Endothelial cell of umbilical vein (primary cell): Measurements from ENCODE around the gene CDH22.

Experiments used
- EZH2 ChIP-seq: IDR thresholded peaks from 2 replicates; pipeline ENCODE4 v1.6.1; 2012; ENCODE audit warnings: borderline replicate concordance, low read depth, mild to moderate bottlenecking, moderate library complexity, low read length, inconsistent platforms; ENCODE audit not compliant: severe bottlenecking
- FOS ChIP-seq: IDR thresholded peaks from 2 replicates; pipeline ENCODE4 v1.6.1; 2011; ENCODE audit warnings: mild to moderate bottlenecking, low read length, moderate library complexity, borderline replicate concordance; ENCODE audit not compliant: insufficient read depth
- GATA2 ChIP-seq: IDR thresholded peaks from 2 replicates; pipeline ENCODE4 v1.7.0; 2011; ENCODE audit warnings: low read depth, mild to moderate bottlenecking, moderate library complexity, mixed read lengths, low read length; ENCODE audit not compliant: insufficient read length, insufficient read depth
- MYC ChIP-seq: IDR thresholded peaks from one replicate; pipeline ENCODE4 v1.6.1; 2011; ENCODE audit warnings: mild to moderate bottlenecking, low read depth, low read length
- POLR2A ChIP-seq: IDR thresholded peaks from 2 replicates; pipeline ENCODE4 v1.6.1; 2012; ENCODE audit warnings: low read depth, mild to moderate bottlenecking, control low read depth, low read length
- POLR2AphosphoS5 ChIP-seq: IDR thresholded peaks from 2 replicates; pipeline ENCODE4 v1.6.1; 2012; ENCODE audit warnings: low read depth, mild to moderate bottlenecking, control low read depth, low read length, moderate library complexity; ENCODE audit not compliant: insufficient read depth
- TF ChIP-seq, protein P1 (sequence below), 2 donors: IDR thresholded peaks; 1 replicate in 1 of 2; 2 replicates in 1 of 2; pipeline ENCODE4 v1.5.1; 2011; ENCODE audit warnings: low read length in 2 of 2, mild to moderate bottlenecking in 2 of 2, moderate library complexity in 2 of 2, control low read depth in 1 of 2, inconsistent platforms in 1 of 2, low read depth in 1 of 2; ENCODE audit not compliant: insufficient read depth in 1 of 2; ENCODE audit errors: extremely low read depth in 1 of 2

DNA sequence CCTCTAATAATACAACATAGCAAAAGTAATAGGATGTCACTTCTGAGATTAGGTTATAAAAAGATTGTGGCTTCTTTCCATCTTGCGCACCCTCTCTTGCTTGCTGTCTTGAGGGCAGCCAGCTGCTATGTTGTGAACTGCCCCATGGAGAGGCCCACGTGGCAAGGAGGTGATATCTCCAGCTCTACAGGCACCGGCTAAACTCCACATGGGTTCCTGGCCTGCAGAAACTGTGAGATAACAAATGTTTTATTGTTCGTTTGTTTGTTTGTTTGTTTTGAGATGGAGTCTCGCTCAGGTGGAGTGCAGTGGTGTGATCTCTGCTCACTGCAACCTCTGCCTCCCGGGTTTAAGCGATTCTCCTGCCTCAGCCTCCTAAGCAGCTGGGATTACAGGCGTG lies 152.2 kb downstream of the CDH22 start:
- TF ChIP-seq POLR2A = no peak
- TF ChIP-seq FOS = no peak
- TF ChIP-seq, protein P1, sequence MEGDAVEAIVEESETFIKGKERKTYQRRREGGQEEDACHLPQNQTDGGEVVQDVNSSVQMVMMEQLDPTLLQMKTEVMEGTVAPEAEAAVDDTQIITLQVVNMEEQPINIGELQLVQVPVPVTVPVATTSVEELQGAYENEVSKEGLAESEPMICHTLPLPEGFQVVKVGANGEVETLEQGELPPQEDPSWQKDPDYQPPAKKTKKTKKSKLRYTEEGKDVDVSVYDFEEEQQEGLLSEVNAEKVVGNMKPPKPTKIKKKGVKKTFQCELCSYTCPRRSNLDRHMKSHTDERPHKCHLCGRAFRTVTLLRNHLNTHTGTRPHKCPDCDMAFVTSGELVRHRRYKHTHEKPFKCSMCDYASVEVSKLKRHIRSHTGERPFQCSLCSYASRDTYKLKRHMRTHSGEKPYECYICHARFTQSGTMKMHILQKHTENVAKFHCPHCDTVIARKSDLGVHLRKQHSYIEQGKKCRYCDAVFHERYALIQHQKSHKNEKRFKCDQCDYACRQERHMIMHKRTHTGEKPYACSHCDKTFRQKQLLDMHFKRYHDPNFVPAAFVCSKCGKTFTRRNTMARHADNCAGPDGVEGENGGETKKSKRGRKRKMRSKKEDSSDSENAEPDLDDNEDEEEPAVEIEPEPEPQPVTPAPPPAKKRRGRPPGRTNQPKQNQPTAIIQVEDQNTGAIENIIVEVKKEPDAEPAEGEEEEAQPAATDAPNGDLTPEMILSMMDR (IDR thresholded peaks at IDR 0.05; ENCODE audit: extremely low read depth in 1 of 2, insufficient read depth in 1 of 2, low read depth in 1 of 2, low read length in 2 of 2) = no peak
- TF ChIP-seq POLR2AphosphoS5 = no peak
- no peak for TF ChIP-seq EZH2
- TF ChIP-seq MYC = no peak
- TF ChIP-seq GATA2 = no peak
